Heart right ventricle (tissue), 16 donors: ENCODE results near the gene CRIP2. TPM values are rescaled to one million over a fixed set of nuclear protein-coding genes. Genes with fewer than 3 reads are reported as not detected.

Experiments used
- ATAC-seq, 8 donors: fragments of 200-7000 bp; cut with Tn5 transposase; one replicate each; pipeline ENCODE4 v1.9.1; 2020; ENCODE audit warnings: mild to moderate bottlenecking in 8 of 8, moderate library complexity in 8 of 8, moderate number of reproducible peaks in 1 of 8
- DNase-seq, 2 donors: peaks; one replicate each; pipeline ENCODE4 v3.0.0-alpha.2; 2020
- H3K27ac ChIP-seq, 10 donors: fragments of 200-600 bp; sonication (generic) in 2 of 10; one replicate each; pipeline versions ENCODE4 v1.5.0 to v1.8.0; 2020 to 2022; ENCODE audit warnings: mild to moderate bottlenecking in 3 of 10
- H3K27me3 ChIP-seq, 7 donors: fragments of 200-600 bp; one replicate each; pipeline ENCODE4 v1.8.0; 2021 to 2022; ENCODE audit warnings: mild to moderate bottlenecking in 2 of 7
- H3K36me3 ChIP-seq, 9 donors: fragments of 200-600 bp; sonication (generic) in 1 of 9; one replicate each; pipeline versions ENCODE4 v1.5.0 to v1.8.0; 2020 to 2022; ENCODE audit warnings: mild to moderate bottlenecking in 2 of 9
- H3K4me1 ChIP-seq, 9 donors: fragments of 200-600 bp; sonication (generic) in 1 of 9; one replicate each; pipeline versions ENCODE4 v1.5.0 to v1.8.0; 2020 to 2022; ENCODE audit warnings: mild to moderate bottlenecking in 4 of 9
- H3K4me3 ChIP-seq, 10 donors: fragments of 200-600 bp; sonication (generic) in 2 of 10; one replicate each; pipeline versions ENCODE4 v1.5.0 to v1.8.0; 2020 to 2022; ENCODE audit warnings: mild to moderate bottlenecking in 7 of 10, moderate library complexity in 2 of 10
- H3K9me3 ChIP-seq, 11 donors: fragments of 200-600 bp in 10 of 11; sonication (generic) in 2 of 11; one replicate each; pipeline versions ENCODE4 v1.5.0 to v1.8.0; 2013 to 2022; ENCODE audit warnings: mild to moderate bottlenecking in 2 of 11, control low read depth in 1 of 11, moderate library complexity in 1 of 11
- WGBS, 2 donors: extraction: QIAGEN DNeasy Blood & Tissue Kit; methylation state at CpG; one replicate each; pipeline ENCODE4 v1.1.7; 2013; ENCODE audit warnings: inconsistent platforms in 1 of 2; 5-methylcytosine and 5-hydroxymethylcytosine counted together
- intact Hi-C, 10 donors: fragments of 100-400 bp; cut with DNase I; formaldehyde crosslinking; loops; one replicate each; pipeline versions ENCODE4 v1.11.1 to v1.14.2; 2022
- polyA plus RNA-seq, 2 donors: library from polyadenylated mRNA; stranded (reverse); fragments of 200-250 nt; gene quantifications; one replicate each; pipeline ENCODE4 v1.2.3, GENCODE V29; 2013
- total RNA-seq, 10 donors: library from RNA; stranded (reverse); fragmentation: NEBNext Ultra II Directional in 3 of 10; extraction: Animal tissue kit (Norgen Biotek cat#: 25700) in 3 of 10; gene quantifications; one replicate each; pipeline versions ENCODE4 v1.2.1 to v1.2.4, GENCODE V29; 2021 to 2023
- TF ChIP-seq, protein P1 (sequence below), 9 donors: fragments of 200-600 bp; sonication (generic) in 2 of 9; IDR thresholded peaks; one replicate each; pipeline versions ENCODE4 v1.5.0 to v1.8.0; 2021 to 2022; ENCODE audit warnings: antibody characterized with exemption in 9 of 9, mild to moderate bottlenecking in 5 of 9, moderate library complexity in 1 of 9
- donor health status: Arrhythmogenic right ventricular cardiomyopathy.
- donor health status: ischemic (EF 13 %, LVEDD 7.1; RV severe dilation, severe dysfunction).
- donor health status: healthy with polysubstance abuse.
- donor health status: DM: no; HTN: yes; CAD: no.
- donor health status: DM: no; HTN: no; CAD: no.
- donor health status: ischemic (EF 25% LVEDD 6.9; RV normal size, moderate dysfunction).
- donor health status: ischemic (EF 25% LVEDD 5.7; RV mildly dilated, moderate dysfunction).
- donor health status: healthy.
- donor health status: DM: yes; HTN: yes; CAD: no.
- donor health status: Ischemic cardiomyopathy.
- donor health status: ischemic (EF 35%, LVEDD 5.7; RV mildly dilated, moderate dysfunction).
- donor health status: nonischemic (EF 11% LVEDD 7.7; RV severe dilation, severe dysfunction).
- donor health status: DM: yes; HTN: yes; CAD: no.
- donor health status: PGD.
- donor health status: ischemic (EF 29% LVEDD 5.4; RV normal size, mild dysfunction).
- donor health status: nonischemic (EF 23%, LVEDD 6.1; RV moderate dilation, normal function).

Gene CRIP2
- total and polyA plus RNA-seq, 12 donors: 731 to 1,223 (median 927) TPM

DNA sequence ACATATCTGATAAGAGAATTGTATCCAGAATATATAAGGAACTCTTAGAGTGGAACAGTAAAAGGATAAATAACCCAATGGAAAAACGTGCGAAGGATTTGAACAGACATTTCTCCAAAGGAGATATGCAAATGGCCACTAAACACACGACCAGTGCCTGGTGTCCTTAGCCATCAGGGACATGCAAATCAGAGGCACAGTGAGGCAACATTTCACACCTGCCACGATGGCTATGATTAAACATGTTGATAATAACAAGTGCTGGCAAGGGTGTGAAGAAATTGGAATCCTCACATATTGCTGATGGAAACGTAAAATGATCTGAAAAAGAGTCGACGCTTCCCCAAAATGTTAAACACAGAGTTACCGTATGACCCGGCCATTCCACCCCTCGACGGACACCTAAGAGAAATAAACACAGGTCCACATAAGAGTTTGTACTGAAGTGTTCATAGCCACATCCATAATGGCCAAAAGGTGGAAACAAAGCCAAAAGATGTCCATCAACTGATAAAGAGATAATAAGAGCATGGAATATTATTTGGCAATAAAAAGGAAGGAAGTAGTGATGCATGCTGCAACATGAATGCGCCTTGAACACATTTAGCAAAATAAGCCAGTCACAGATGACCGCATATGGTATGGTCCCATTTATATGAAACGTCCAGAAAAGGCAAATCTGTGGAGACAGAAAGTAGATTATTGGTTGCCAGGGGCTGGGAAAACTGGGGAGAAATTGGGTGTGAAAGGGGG, 45.5 kb downstream of the CRIP2 start:
- H3K4me3 ChIP-seq: no peak overlapping the region
- 68 to 71% methylated on average over 14 of the region's 14 CpGs for WGBS, 2 donors
- intact Hi-C loops: loop anchor here in 3 of 10 donors (10.0 kb wide), 2 partner anchors 75 to 145 kb away; no protein-coding TSS in a partner anchor
- H3K27me3 ChIP-seq: peaks cover 0 to 28% (median 20%) of the 10 kb centered on the region in 7 donors
- H3K4me1 ChIP-seq: no peaks in the 10 kb centered on the region
- no peak overlapping the region for H3K27ac ChIP-seq
- H3K36me3 ChIP-seq: no peaks in the 10 kb centered on the region
- TF ChIP-seq, protein P1, sequence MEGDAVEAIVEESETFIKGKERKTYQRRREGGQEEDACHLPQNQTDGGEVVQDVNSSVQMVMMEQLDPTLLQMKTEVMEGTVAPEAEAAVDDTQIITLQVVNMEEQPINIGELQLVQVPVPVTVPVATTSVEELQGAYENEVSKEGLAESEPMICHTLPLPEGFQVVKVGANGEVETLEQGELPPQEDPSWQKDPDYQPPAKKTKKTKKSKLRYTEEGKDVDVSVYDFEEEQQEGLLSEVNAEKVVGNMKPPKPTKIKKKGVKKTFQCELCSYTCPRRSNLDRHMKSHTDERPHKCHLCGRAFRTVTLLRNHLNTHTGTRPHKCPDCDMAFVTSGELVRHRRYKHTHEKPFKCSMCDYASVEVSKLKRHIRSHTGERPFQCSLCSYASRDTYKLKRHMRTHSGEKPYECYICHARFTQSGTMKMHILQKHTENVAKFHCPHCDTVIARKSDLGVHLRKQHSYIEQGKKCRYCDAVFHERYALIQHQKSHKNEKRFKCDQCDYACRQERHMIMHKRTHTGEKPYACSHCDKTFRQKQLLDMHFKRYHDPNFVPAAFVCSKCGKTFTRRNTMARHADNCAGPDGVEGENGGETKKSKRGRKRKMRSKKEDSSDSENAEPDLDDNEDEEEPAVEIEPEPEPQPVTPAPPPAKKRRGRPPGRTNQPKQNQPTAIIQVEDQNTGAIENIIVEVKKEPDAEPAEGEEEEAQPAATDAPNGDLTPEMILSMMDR (IDR thresholded peaks at IDR 0.05): no peak
- no peaks in the 10 kb centered on the region for H3K9me3 ChIP-seq
- no peak for ATAC-seq
- no peak for DNase-seq

DNA sequence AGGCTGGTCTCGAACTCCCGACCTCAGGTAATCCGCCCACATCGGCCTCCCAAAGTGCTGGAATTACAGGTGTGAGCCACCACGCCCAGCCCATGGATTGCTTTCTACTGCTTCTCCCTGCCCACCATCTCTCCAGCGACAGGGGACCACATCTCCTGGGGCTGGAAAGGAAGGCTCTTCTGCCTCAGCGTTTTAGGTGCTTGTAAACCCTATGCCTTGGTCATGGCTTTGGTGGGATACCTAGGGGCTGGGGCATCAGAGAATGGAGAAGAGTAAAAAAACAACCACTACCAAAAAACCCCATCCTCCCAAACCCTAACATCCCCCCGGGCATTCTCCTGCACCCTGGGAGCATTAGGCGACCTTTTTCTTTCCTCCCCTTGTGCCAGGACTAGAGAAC, 50.7 kb downstream of the CRIP2 start:
- ATAC-seq: no peak
- no peak for DNase-seq
- H3K27me3 ChIP-seq: peaks cover 0 to 67% (median 9%) of the 10 kb centered on the region in 7 donors
- WGBS, 2 donors: 88 to 89% methylated on average over 9 of the region's 9 CpGs
- H3K4me3 ChIP-seq: no peak overlapping the region
- TF ChIP-seq, protein P1 (IDR thresholded peaks at IDR 0.05): no peak
- H3K4me1 ChIP-seq: peaks cover 11 to 37% (median 30%) of the 10 kb centered on the region in 9 donors
- H3K27ac ChIP-seq: peak overlapping the region in 1 of 10 donors; percentile 0
- no peaks in the 10 kb centered on the region for H3K9me3 ChIP-seq
- intact Hi-C loops: loop anchor here in 6 of 10 donors (5.0 to 10.0 kb wide), 6 partner anchors 33 to 158 kb away; partner anchors contain the start of gene TEDC1 (in 2 of the 6)
- no peaks in the 10 kb centered on the region for H3K36me3 ChIP-seq

DNA sequence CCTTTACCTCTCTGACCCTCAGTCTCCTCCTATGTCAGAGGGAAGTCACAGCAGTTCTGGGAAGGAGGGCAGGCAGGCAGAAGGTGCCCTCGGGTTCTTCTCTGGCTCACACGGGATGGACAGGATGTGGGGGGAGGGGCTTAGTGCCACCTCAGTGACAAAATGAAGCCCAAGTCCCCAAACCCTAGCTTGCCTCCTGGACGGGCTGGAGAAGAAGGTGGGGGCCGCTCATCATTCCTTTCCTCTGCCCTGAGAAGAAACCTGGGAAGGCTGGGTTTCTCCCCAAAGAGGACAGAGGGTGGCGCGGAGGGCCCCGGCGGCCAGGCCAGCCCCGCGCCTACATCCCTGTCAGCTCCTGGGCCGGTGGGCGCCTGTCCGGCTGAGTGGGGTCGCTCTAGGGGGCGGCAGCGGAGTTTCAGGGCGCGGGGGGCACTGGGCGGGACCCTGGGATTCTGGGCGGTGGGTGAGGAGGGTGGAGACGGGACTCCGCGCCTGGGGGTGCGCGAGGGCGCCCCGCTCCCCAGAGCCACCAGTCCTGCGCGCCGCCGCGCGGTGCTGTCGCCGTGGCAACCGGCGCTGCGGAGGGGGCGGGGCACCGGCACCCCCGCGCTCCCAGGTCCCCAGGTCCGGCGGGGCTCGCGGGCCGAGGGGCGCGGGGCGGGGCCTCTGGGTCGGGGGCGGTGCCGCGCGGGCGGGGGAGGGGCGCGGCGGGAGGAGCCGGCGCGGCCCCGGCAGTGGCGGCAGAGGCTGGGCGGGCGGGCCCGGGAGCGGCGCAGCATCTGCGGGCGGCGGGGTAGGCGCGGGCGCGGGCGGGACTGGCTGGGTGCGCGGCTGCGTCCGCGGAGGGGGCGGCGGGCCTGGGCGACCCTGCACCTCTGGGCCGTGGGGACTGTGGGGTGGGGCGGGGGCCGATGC, 51.5 kb downstream of the CRIP2 start, which contains the start of gene TMEM121:
Gene TMEM121, plus strand, starts transcription at position 723 of the 915 bp plus-strand sequence. CDS start 2,252 bp downstream, outside the sequence.
- no peak for DNase-seq
- intact Hi-C loops: loop anchor here in 7 of 10 donors (2.0 to 10.0 kb wide), 7 partner anchors 34 to 159 kb away; partner anchors contain the start of gene TEDC1 (in 2 of the 7)

More for the DNA sequence above, 51.5 kb downstream of the CRIP2 start, which contains the start of gene TMEM121:
- Histone ChIP-seq H3K27me3 (peaks cover 0 to 70% (median 9%) of the 10 kb centered on the region in 7 donors), H3K27ac (peak within 1 kb of the TSS in 5 of 10 donors; percentile 0 to 60 (median 26)), H3K4me3 (peak within 1 kb of the TSS; percentile 47 to 83 (median 69)), H3K36me3 (no peaks in the 10 kb centered on the region), H3K4me1 (peaks cover 11 to 38% (median 30%) of the 10 kb centered on the region in 9 donors), H3K9me3 (no peaks in the 10 kb centered on the region)
- WGBS, 2 donors: 1 to 2% methylated on average over 55 to 88 of the region's 88 CpGs
- ATAC-seq: peak in 1 of 8 donors; percentile 17
- TF ChIP-seq, protein P1 (IDR thresholded peaks at IDR 0.05): no peak
